ENCODE results near the gene GUCA1A. TPM values are rescaled to one million over a fixed set of nuclear protein-coding genes. Genes with fewer than 3 reads are reported as not detected.

The GUCA1A gene
- total RNA-seq, 6 donors from 2014 or later, result not detected

DNA sequence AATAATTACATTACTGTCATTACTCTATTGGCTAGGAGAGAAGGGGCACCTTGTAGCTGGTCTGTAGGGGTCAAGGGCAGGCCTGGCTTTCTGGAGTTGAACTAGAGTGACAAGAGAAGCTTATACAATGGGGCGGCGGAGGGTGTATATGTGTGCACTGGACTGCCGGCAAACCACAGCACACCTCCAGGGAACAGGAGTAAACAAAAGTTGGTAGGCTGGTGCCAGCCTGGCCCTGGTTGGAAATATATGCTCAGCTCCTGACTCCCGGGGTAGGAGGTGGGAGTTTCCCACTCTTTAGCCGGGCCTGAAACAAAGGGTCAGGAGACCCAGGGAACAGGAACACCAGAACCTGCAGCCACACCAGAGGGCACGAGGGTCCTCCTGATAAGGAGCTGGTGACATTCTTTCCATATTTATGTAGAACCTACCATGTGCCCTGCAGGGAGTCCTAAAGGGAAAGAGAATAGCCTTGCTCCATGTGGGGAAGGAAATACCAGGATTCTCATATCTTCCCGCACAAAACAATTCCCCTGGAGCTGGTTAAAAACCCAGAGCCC, 35.9 kb upstream of the GUCA1A start:
- H3K36me3 ChIP-seq, result no peaks in the 10 kb centered on the region
- H3K4me1 ChIP-seq, result peaks cover 4 to 25% (median 16%) of the 10 kb centered on the region in 4 donors
- TF ChIP-seq, protein P1, sequence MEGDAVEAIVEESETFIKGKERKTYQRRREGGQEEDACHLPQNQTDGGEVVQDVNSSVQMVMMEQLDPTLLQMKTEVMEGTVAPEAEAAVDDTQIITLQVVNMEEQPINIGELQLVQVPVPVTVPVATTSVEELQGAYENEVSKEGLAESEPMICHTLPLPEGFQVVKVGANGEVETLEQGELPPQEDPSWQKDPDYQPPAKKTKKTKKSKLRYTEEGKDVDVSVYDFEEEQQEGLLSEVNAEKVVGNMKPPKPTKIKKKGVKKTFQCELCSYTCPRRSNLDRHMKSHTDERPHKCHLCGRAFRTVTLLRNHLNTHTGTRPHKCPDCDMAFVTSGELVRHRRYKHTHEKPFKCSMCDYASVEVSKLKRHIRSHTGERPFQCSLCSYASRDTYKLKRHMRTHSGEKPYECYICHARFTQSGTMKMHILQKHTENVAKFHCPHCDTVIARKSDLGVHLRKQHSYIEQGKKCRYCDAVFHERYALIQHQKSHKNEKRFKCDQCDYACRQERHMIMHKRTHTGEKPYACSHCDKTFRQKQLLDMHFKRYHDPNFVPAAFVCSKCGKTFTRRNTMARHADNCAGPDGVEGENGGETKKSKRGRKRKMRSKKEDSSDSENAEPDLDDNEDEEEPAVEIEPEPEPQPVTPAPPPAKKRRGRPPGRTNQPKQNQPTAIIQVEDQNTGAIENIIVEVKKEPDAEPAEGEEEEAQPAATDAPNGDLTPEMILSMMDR (IDR thresholded peaks at IDR 0.05), result no peak
- TF ChIP-seq POLR2AphosphoS5 (IDR thresholded peaks at IDR 0.05) (no peak), POLR2A (IDR thresholded peaks at IDR 0.05) (no peak), EP300 (IDR thresholded peaks at IDR 0.05) (no peak)
- peaks cover 0 to 4% (median under 1%) of the 10 kb centered on the region in 4 donors for H3K27me3 ChIP-seq
- H3K4me3 ChIP-seq, result no peak overlapping the region
- no peaks in the 10 kb centered on the region for H3K9me3 ChIP-seq
- no peak for ATAC-seq (ENCODE audit: low FRiP score in 2 of 2)
- WGBS, 2 donors, result 53 to 76% methylated on average over 6 to 7 of the region's 7 CpGs
- DNase-seq, result peak in 1 of 2 donors; percentile 66
- peak overlapping the region; percentile 14 to 69 (median 40) for H3K27ac ChIP-seq

DNA sequence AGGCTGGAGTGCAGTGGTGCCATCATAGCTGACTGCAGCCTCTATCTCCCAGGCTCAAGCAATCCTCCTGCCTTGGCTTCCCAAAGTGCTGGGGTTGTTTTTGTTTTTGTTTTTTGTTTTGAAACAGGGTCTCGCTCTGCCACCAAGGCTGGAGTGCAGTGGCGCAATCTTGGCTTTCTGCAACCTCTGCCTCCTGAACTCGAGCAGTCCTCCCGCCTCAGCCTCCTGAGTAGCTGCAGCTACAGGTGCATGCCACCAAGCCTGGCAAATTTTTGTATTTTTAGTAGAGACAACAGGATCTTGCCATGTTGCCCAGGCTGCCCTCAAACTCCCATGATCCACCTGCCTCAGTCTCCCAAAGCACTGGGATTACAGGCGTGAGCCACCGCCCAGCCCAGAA, 35.0 kb upstream of the GUCA1A start:
- no peaks in the 10 kb centered on the region for H3K36me3 ChIP-seq
- H3K27me3 ChIP-seq, result peaks cover 0 to 10% (median 4%) of the 10 kb centered on the region in 4 donors
- peaks cover 12 to 32% (median 24%) of the 10 kb centered on the region in 4 donors for H3K4me1 ChIP-seq
- WGBS, 2 donors, result 97 to 98% methylated on average over 6 of the region's 6 CpGs
- TF ChIP-seq POLR2A (IDR thresholded peaks at IDR 0.05) (no peak), POLR2AphosphoS5 (IDR thresholded peaks at IDR 0.05) (no peak), EP300 (IDR thresholded peaks at IDR 0.05) (no peak)
- TF ChIP-seq, protein P1 (IDR thresholded peaks at IDR 0.05), result no peak
- ATAC-seq (ENCODE audit: low FRiP score in 2 of 2), result no peak
- no peak for DNase-seq
- H3K27ac ChIP-seq, result peak overlapping the region in 1 of 4 donors; percentile 14
- H3K9me3 ChIP-seq, result no peaks in the 10 kb centered on the region
- no peak overlapping the region for H3K4me3 ChIP-seq

DNA sequence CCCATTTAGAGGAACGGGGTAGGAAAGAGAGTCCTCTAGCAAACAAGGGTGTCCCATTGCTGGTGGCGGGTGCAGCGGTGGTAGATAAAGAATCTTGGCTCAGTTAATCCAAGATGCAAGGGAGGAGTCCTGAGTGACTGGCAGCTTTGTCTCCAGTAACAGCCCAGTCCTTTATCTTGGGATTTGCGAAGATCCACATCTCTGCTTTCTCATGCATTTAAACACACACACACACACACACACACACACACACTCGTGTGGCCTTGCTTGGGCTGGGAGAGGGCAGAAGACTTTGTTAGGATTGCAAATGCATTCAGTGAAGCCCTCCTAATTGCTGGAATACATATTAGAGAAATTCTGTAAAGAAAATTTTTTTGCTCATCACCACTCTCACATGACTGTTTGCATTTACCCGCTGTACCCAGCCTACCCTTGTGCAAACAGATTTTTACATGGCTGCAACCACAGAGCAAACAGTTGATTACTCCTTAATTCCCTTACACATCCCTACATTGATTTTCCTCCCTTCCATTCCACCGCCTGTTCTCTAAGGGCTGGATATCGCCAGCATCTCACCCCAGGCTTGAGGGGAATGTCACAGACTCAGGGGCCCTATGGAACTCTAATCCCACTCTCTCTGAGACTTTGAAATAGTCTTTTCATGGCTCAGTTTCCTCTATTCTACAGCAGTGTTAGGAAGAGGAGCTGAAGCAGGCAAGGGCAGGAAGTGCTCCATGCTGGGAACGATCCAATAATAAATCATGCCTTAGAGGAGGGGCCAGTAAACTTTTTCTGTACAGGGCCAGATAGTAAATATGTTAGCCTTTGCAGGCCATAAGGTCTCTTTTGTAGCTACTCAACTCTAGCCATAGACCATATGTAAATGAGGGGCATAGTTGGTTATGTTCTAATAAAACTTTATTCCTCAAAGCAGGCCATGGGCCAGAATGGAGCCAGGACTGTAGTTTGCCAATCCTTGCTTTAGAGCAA, 34.2 kb upstream of the GUCA1A start:
- Histone ChIP-seq H3K4me1 (peaks cover 12 to 32% (median 25%) of the 10 kb centered on the region in 4 donors), H3K4me3 (no peak overlapping the region), H3K36me3 (no peaks in the 10 kb centered on the region), H3K9me3 (no peaks in the 10 kb centered on the region), H3K27me3 (peaks cover 0 to 10% (median 4%) of the 10 kb centered on the region in 4 donors), H3K27ac (no peak overlapping the region)
- TF ChIP-seq POLR2A (IDR thresholded peaks at IDR 0.05), result no peak
- TF ChIP-seq, protein P1 (IDR thresholded peaks at IDR 0.05), result no peak
- no peak for TF ChIP-seq POLR2AphosphoS5 (IDR thresholded peaks at IDR 0.05)
- no peak for TF ChIP-seq EP300 (IDR thresholded peaks at IDR 0.05)
- no peak for DNase-seq
- WGBS, 2 donors, result 69 to 72% methylated on average over 9 of the region's 9 CpGs
- ATAC-seq (ENCODE audit: low FRiP score in 2 of 2), result no peak

DNA sequence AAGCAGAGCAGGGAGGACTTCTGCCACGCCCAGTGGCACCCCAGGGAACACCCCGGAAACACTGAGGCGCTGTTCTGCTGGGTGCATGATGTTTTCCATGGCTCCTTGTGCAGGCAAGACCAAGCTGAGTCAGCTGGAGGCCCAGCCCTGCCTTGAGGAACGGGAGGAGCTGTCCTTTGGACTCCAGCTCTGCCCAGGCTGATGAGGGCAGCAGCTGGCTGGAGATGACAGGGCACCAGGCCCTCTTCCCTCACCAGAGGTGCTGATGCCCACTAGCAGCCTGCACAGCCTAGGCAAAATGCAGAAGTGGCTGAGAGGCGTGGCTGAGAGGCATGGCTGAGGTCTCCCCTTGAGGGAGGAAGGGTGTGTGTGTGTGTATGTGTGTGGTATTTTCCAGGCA, 33.1 kb upstream of the GUCA1A start:
- TF ChIP-seq, protein P1 (IDR thresholded peaks at IDR 0.05), result no peak
- no peak for TF ChIP-seq POLR2A (IDR thresholded peaks at IDR 0.05)
- no peak for TF ChIP-seq POLR2AphosphoS5 (IDR thresholded peaks at IDR 0.05)
- TF ChIP-seq EP300 (IDR thresholded peaks at IDR 0.05), result no peak
- Histone ChIP-seq H3K4me1 (peaks cover 12 to 32% (median 25%) of the 10 kb centered on the region in 4 donors), H3K36me3 (no peaks in the 10 kb centered on the region), H3K9me3 (no peaks in the 10 kb centered on the region), H3K27ac (no peak overlapping the region), H3K27me3 (peaks cover 0 to 10% (median 4%) of the 10 kb centered on the region in 4 donors), H3K4me3 (no peak overlapping the region)
- ATAC-seq (ENCODE audit: low FRiP score in 2 of 2), result peak in 1 of 2 donors; percentile 34
- DNase-seq, result no peak
- WGBS, 2 donors, result 77% methylated on average over 5 of the region's 5 CpGs; no CpG with 5 or more reads in 1 of the 2 donors

Measured in upper lobe of left lung (tissue), 6 donors.